Measurements from ENCODE around the gene HECTD4. TPM values are rescaled to one million over a fixed set of nuclear protein-coding genes. Genes with fewer than 3 reads are reported as not detected.

HECTD4 gene
- total RNA-seq, 2 donors from 2014 or later = 14.8 to 16.5 TPM

- DNase-seq (ENCODE audit: low spot score) = no peak
- Histone ChIP-seq H3K27ac (no peak overlapping the region), H3K36me3 (peaks cover 63% of the 10 kb centered on the region), H3K9me3 (no peaks in the 10 kb centered on the region), H3K27me3 (no peaks in the 10 kb centered on the region), H3K4me3 (no peak overlapping the region), H3K4me1 (no peaks in the 10 kb centered on the region)
- no peak for TF ChIP-seq CTCF (IDR thresholded peaks at IDR 0.05)
Measured at GRCh38 chr12:112180422-112180821, 201.8 kb downstream of the HECTD4 start.

DNA sequence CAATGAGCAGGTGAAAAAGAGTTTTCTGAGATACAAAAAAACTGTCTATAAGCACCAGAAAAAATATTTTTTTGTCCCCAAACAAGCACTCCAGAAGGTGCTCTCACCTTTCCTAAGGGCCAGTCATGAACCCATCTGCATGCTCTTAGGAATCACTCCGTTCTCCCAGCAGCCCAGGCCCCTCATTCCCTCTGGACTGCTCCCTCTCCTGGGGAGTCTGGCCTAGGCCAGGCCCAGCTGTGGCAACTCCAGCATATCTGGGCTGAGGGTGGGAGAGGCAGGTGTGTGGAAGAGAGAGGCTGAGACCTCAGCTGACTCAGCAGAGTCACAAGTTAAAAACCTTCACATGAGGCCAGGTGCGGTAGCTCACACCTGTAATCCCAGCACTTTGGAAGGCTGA is 202.3 kb downstream of the HECTD4 start:
- H3K4me1 ChIP-seq = no peaks in the 10 kb centered on the region
- H3K36me3 ChIP-seq = peaks cover 64% of the 10 kb centered on the region
- no peak overlapping the region for H3K4me3 ChIP-seq
- H3K27ac ChIP-seq = no peak overlapping the region
- TF ChIP-seq CTCF (IDR thresholded peaks at IDR 0.05) = no peak
- H3K27me3 ChIP-seq = no peaks in the 10 kb centered on the region
- no peak for DNase-seq (ENCODE audit: low spot score)
- no peaks in the 10 kb centered on the region for H3K9me3 ChIP-seq

GRCh38 chr12:112179341-112179740 is 202.9 kb downstream of the HECTD4 start:
- DNase-seq (ENCODE audit: low spot score) = no peak
- peaks cover 64% of the 10 kb centered on the region for H3K36me3 ChIP-seq

DNA sequence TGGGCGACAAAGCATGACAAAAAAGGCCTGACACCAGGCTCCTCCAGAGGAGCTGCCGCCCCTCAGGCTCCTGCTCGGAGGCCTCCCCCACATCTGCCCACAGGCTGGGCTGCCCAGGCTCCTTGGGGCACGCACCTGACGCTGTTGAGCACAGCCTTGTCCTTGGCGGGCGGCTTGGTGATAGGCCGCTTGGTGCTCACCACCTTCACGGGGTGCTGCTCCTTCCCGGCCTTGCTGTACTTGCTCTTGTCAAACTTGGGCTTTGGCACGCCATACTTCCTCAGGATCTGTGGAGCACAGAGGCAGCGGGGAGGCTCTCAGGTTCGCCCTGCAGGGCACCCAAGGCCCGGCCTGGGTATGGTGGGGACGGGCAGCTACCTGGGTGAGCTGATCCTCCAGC is 203.4 kb downstream of the HECTD4 start:
- Histone ChIP-seq H3K27ac (no peak overlapping the region), H3K36me3 (peaks cover 63% of the 10 kb centered on the region), H3K9me3 (no peaks in the 10 kb centered on the region), H3K27me3 (no peaks in the 10 kb centered on the region), H3K4me1 (no peaks in the 10 kb centered on the region), H3K4me3 (no peak overlapping the region)
- no peak for DNase-seq (ENCODE audit: low spot score)
- TF ChIP-seq CTCF (IDR thresholded peaks at IDR 0.05) = no peak

More at GRCh38 chr12:112179341-112179740, 202.9 kb downstream of the HECTD4 start:
- H3K27me3 ChIP-seq = no peaks in the 10 kb centered on the region
- H3K9me3 ChIP-seq = no peaks in the 10 kb centered on the region
- H3K4me3 ChIP-seq = no peak overlapping the region
- H3K4me1 ChIP-seq = no peaks in the 10 kb centered on the region
- no peak for TF ChIP-seq CTCF (IDR thresholded peaks at IDR 0.05)
- H3K27ac ChIP-seq = no peak overlapping the region

DNA sequence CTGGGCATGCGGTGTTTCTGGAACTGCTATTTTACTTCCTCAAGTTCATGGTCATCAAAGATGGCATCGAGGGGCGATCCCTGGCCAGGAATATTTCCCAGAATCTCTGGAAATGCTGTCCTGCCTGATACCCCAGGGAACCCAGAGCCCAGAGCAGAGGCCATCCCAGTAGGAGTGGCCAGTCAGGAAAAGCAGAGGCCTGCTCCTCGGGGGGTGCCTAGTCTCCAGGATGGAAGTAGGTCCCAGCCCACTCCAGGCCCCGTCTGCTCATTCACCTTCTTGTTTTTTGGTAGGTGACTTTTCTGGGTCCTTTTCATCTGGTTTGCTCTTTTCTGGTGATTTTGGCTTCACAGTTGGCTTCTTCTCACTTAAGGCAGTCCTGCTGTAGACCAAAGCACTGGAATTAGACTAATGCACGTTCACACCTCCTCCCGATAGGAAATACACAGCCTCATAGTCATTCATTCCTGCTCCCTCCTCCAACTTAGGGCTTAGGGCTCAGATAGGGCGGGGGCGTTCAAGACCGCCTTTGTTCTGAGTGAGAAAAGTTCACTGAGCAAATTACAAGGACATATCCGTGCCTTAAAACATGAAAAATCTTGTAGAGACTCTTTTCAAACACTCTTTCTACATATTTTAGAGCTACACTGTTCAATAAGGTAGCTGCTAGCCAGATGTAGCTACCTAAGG is 205.8 kb downstream of the HECTD4 start:
- no peaks in the 10 kb centered on the region for H3K9me3 ChIP-seq
- H3K36me3 ChIP-seq = peaks cover 63% of the 10 kb centered on the region
- H3K27ac ChIP-seq = no peak overlapping the region
- H3K4me3 ChIP-seq = no peak overlapping the region
- no peaks in the 10 kb centered on the region for H3K27me3 ChIP-seq
- no peaks in the 10 kb centered on the region for H3K4me1 ChIP-seq
- DNase-seq (ENCODE audit: low spot score) = no peak
- no peak for TF ChIP-seq CTCF (IDR thresholded peaks at IDR 0.05)
